Limb (tissue), 2 donors: ENCODE results near the gene RNF144A.
"Not testable (repeated sequence)": the region's sequence is repeated elsewhere in the genome, so short reads cannot be mapped to it uniquely, and the experiment has no call there.

Experiments
- DNase-seq, 2 donors: peaks; one replicate each; pipeline ENCODE4 v3.0.0-alpha.2; 2016; ENCODE audit errors: extremely low spot score in 2 of 2

RNF144A gene, protein sequence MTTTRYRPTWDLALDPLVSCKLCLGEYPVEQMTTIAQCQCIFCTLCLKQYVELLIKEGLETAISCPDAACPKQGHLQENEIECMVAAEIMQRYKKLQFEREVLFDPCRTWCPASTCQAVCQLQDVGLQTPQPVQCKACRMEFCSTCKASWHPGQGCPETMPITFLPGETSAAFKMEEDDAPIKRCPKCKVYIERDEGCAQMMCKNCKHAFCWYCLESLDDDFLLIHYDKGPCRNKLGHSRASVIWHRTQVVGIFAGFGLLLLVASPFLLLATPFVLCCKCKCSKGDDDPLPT

DNA sequence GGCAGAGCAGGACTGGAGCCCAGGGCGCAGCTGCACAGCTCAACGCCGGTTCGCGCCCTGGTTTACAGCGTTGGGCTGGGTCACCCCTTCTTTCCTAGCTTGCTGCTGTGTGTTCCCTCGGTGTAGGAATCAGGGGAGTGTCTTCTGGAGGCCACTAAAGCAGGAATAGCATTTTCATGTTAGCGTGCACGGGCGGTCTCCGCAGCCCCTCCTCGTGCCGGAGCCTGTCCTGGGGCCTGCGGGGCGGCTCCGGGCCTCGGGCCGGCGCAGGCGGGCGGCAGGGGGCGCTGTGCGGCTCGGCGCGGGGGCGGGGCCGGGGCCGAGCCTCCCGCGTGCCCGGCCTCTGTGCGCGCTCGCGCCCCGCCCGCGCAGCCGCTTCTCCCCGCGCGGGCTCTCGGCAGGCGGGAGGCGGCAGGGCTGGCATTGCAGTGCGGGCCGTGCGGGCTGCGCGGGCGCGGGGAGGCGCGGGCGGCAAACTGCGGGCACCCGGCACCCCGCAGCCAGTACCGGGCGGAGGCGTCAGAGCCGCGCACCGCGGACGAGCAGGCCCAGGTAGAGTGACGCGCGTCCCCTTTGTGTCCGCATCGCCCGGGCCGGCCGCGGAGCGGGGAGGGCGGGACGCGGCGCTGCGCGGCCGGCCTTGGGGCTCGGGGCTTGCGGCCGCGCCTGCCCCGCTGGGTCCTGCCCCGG, at the start of gene RNF144A:
RNF144A (plus strand) TSS at position 342 of the 690 bp plus-strand sequence. CDS start 79,515 bp downstream, outside the sequence.
- DNase-seq: peak; percentile 62 to 89

DNA sequence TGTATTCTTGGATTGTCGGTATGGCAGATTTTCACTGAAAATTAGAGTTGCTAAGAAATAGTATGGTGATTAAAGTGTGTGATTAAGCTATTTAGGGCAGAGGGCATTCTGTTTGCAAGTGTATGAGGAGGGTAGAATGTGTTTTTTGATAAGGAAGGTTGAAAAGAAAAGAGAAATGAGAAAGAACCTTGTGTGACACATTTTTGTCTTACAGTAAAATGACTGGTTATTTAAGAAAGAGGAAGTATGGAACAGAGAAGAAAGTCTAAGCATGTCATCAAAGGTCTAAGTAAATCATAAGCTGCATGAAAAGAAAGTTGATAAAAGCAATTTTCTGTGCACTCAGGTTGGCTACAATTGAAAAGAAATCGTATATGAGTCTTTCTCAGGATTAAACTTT, 44.8 kb upstream of the RNF144A start:
- DNase-seq: no peak

DNA sequence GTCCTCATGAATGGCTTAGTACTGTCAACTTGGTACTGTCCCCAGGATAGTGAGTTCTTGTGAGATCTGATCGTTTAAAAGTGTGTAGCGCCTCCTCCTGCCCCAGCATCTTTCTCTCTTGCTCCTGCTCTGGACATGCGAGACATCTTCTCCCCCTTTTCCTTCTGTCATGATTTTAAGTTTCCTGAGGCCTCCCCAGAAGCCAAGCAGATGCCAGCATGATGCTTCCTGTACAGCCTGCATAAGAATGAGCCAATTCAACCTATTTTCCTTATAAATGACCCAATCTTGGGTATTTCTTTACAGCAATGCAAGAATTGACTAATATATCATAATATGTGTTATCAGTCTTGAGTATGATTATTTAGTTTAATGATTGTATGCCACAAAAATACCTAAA, 43.2 kb upstream of the RNF144A start:
- DNase-seq: no peak

DNA sequence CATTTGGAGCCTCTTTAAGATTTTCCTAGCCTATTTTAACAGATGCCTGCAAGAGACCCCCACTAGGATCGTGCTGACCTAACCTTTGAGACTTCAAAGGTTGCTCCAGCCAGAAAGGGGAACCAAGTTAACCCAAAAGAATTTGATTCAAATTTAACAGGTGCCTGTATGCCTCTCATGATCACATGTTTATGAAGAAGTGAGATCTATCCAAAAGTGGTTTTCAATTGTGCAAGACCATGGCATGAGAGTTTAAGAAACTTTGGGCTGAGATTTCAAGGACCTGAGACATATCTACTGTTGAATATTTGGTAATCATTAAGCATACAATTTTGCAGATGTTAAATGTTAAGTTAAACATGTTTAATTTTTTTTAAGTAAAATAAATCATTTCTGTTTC, 40.9 kb upstream of the RNF144A start:
- DNase-seq: no peak

DNA sequence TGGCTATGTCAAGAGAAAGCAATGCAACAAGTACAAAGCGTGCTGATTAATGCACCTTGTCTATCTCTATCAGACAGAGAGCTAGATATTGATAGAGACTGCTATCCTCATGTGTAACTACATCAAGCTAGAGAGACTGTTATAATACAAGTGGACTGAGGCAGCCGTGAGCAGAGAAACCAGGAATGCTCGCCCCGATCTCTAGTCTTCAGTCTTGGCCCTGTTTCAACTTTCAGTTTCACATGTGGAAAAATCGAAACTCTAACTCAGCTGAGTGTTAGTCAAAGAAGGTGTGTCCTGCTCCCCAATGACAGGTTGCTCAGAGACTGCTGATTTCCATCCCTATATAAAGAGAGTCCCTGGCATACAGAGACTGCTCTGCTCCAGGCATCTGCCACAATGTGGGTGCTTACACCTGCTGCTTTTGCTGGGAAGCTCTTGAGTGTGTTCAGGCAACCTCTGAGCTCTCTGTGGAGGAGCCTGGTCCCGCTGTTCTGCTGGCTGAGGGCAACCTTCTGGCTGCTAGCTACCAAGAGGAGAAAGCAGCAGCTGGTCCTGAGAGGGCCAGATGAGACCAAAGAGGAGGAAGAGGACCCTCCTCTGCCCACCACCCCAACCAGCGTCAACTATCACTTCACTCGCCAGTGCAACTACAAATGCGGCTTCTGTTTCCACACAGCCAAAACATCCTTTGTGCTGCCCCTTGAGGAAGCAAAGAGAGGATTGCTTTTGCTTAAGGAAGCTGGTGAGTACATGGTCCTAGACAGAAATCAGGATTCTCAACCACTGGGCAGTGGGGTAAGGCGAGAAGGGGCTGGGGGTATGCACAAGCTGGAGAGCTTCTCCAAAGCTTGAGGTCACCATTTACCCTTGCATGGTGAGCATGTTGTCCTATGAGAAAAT, 39.6 kb upstream of the RNF144A start, which contains the start of gene RSAD2:
RSAD2 (plus strand) TSS at position 376 of the 903 bp plus-strand sequence; CDS start at position 400, 24 bp downstream.
- DNase-seq: peak in 1 of 2 donors; percentile 34

DNA sequence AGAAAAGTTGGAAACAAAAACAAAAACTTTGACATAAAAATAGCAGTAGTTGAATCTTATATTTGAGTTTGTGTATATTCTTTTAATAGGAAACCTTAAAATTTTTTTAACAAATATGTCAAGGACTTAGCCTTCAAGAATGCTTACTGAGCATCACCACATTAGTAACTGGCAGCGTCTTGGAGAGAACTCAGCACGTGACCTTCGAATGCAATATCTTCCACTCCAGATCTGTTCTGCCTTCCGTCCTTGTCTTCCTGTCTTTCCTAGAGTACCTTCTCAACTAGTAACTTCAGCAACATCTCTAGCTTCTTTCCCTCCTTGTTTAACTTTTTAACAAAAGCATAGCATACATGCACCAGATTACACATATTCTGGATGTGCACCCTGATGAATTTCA, 38.7 kb upstream of the RNF144A start:
- no peak for DNase-seq

DNA sequence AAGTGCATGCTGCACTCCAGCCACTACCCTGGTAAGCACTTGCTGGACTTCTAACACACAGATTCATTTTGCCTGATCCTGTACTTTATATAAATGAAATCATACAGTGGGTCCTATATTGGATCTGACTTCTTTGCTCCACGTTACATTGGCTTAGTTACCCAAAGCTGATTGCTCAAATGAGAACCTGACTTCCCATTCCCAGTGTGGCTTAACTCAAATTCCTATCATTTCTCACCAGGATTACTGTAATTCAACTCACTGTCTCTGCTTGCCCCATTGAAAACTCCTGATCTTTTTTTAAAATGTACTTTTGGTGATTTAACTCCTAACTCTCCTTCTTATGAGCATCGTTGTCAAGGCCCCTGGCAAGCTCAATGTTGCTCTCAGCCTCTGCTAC, 38.2 kb upstream of the RNF144A start:
- DNase-seq: no peak

DNA sequence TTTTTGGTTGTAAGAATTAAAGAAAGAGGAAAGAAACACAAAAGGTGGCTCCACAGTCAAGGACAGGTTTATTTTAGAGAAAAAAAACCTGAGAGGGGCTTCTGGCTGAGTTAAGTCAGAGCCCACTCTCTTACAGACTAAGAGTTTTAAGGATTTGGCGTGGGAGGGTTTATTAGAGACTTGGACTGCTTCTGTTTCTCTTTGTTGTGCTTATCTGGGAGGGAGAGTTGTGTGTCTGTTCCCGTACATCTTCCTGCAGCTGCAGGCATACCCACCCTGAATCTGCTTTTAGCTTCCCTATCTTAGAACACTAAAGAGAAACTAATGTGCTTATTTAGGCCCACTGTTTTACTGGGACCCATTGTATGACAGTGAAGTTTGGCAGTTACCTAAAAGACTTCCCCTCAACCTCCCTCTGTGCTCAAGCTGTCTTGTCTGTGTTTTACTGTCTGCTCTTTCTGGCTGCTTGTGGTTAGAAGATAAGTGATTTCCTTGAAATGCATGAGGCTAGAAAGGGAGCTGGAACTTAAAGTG, 36.9 kb upstream of the RNF144A start:
- no peak for DNase-seq

DNA sequence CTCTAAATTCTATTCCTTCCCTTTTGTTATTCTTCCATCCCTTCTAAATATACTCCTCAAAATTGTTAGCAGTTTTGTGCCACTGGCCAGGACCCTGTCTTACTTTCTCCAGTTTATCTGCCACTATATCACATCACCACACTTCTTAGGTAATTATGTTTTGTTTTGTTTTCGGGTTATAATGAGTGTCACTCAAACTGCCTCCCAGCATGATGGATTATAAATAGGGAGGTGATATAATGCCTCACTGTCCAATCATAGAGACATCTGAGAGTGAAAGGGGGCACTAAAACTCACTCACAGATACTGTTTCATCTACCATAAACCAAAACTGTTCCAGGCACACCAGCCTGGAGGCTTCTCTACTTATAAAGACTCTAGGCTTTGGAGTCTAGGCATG, 36.2 kb upstream of the RNF144A start:
- DNase-seq: no peak

DNA sequence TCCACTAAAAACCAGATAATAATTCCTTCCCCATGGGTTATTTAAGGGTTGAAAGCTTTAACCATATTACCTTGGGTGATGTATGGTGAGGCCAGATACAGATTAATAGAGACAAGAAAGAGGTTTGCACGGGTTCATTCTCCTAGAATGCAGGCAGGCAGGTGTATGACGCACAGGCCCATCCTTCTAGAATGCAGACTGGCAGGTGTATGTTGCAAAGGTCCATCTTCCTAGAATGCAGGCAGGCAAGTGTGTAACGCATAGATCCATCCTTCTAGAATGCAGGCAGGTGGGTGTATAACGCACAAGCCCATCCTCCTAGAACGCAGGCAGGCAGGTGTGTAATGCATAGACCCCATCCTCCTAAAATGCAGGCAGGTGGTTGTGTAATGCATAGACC, 35.7 kb upstream of the RNF144A start:
- DNase-seq: no peak

DNA sequence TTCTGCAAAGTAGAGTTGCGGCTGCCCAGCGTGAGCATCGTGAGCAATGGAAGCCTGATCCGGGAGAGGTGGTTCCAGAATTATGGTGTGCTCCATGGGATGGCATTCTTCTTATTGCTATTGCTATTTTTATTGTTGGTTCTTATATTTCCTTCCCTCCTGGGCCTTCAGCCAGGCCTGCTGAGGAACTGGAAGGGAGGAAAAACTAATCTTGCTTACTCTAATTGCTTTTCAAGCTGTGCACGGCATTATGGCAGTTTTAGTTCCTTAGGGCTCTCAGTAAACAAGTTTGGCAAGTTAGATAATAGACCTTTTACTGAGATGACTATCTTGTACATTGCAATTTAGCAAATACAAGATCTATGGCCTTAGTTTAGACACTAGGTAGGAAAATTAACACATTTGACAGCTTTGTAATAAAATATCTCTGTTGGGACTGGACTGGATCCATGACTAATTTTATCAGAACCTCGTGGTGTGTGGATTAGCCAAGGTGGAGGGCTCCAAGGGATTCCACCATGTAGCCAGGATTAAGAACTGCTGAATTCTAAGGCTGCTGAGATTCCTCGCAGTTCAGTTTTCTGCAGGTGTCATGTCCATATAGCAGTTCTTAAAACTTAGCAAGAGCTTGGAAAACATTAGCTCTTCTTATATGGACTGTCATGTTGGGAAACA, 33.6 kb upstream of the RNF144A start:
- DNase-seq: peak; percentile 37 to 48

DNA sequence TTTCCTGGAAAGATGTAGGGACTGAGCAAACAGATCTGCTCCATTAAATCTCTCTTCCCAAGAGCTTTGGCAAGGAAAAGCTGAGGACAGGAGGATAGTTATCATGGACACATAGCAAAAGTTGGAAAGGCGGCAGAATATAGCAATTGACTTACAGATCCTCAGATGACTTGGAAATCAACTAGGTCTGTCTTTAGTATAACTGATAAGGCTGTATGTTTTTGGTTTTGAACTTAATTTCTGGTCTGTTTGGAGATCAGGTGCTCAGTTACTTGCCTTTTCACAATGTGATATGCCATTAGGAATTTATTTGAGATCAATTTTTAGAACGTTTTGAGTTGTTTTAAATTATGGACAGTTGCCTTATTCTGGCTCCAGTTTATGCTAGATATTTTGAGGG, 31.7 kb upstream of the RNF144A start:
- DNase-seq: no peak

DNA sequence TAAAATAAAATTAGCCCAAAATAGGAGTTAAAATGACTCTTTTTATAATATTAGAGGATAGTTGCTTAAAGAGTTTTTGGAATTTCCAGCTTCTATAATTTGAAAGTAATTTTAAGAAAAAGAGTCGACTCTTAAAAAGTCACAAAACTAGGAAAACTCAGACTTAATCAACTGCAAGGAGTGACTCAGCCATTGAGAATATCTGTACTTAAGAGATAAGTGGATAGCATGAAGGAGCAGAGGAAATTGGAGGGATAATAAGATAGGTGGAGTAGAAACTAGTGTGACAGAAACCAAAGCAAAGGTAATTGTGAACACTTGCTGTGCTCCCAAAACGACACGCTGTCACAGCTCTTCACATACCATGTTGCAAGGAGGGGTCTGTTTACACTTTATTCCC, 31.2 kb upstream of the RNF144A start:
- no peak for DNase-seq

DNA sequence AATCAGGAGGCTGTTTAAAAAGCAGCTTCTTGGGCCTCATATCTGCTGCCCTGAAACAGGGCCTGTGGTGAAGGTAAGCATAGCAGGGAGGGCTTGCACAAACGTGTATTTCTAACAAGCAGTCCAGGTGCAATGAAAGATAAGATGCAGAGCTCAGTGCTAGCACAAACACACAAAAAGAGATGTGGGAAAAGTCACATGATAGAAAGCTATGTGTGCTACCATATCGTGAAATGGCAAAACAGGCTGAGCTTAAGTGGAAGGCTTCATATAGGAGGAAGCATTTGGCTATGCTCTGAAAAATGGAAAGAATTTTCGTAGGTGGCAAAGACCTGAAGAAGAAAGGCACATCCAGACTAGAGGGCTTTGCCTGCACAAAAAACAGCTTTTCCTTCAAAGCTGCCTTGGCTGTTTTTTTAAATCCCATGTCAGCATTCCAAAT, 29.4 kb upstream of the RNF144A start:
- no peak for DNase-seq

DNA sequence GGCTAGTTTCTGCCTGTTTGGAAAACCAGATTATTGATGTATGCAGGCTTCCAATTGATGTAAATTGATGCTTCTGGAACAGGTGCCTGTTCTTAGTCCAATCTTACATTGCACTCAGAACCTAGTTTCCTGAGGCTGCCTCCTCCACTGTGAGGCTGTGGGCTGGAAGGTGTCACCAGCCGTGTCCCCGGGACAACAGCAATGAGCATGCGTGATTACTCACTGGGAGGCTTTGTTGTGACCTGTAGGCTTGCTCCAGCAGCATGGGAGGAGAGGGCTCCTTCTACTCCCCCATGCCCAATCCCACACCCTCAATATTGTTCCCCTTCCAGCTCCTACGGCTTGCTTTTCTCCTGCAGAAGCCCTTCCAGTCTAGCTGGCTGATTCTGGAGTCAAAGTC, 28.5 kb upstream of the RNF144A start:
- DNase-seq: no peak

DNA sequence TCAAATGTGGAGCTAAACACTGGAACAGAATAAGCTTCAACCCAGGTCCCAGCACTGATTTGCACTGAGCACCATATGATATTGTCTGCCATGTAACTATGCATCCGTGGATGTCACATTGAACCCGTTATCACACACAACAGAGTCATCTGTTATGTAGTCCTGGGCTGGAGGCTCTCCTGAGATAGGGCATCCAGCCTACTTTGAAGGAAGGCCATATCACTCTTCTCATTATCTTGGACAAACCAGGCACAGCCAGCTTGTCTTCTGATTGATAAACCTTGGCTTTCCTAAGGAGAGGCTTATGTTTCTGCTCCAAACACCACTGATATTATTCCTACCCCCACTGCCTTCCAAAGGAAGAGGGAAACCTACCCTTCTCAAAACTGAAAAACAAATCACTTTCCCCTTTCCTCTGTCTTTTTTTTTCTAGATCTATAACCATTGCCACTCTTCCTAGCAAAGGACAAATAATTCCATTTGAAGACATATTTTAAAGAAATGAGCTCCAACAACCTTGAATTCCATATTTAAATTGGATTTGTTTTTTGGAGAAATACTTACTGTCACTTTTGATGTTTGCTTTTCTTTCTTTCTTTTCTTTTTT, 23.2 kb upstream of the RNF144A start:
- no peak for DNase-seq

DNA sequence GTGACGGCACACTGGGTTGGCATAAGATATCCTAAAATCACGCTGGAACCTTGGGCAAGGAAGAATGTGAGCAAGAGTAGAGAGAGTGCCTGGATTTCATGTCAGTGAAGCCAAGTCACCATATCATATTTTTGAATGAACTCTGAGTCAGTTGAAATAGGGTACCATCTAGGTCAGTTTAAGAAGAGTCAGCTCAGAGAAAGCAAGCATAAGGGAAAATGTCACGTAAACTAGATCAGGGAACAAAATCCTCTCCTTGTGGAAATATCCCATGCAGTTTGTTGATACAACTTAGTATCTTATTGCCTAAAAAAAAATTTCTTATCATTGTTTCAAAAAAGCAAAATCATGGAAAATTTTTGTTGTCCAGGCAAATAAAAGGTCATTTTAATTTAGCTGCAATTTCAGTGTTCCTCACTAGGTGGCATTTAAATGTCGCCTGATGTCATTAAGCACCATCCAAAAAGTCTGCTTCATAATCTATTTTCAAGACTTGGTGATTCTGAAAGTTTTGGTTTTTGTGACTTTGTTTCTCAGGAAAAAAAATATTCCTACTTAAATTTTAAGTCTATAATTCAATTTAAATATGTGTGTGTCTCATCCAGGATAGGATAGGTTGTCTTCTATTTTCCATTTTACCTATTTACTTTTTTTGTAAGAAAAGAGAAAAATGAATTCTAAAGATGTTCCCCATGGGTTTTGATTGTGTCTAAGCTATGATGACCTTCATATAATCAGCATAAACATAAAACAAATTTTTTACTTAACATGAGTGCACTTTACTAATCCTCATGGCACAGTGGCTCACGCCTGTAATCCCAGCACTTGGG, 20.1 kb upstream of the RNF144A start:
- DNase-seq: peak in 1 of 2 donors; percentile 64

DNA sequence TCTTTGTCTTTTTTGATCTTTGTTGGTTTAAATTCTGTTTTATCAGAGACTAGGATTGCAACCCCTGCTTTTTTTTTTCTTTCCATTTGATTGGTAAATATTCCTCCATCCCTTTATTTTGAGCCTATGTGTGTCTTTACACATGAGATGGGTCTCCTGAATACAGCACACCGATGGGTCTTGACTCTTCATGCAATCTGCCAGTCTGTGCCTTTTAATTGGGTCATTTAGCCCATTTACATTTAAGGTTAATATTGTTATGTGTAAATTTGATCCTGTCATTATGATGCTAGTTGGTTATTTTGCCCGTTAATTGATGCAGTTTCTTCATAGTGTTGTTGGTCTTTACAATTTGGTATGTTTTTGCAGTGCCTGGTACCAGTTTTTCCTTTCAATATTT, 14.6 kb upstream of the RNF144A start:
- not testable (repeated sequence) for DNase-seq

DNA sequence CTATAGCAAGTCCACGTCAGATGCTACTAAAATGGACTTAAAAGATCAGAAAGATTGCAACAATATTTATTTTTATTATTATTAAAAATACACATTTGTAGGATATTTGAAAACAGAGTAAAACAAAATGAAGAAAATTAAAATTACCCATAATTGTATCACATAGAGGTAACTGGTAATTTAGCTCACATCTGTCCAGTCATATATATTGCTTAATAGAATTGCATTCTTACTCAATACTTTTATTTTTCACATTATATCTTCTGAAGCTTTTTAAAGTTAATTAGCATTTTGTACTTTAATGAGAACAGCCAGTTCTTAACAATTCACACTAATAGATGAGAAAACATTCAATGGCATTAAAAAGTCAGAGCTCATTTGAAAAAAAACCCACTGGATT, 11.5 kb upstream of the RNF144A start:
- no peak for DNase-seq
